K562 (cell line): ENCODE data around the gene ZFAND3. TPM values are rescaled to one million over a fixed set of nuclear protein-coding genes. Genes with fewer than 3 reads are reported as not detected.

ENCODE experiments used
- ATAC-seq: fragments of 200-7000 bp; cut with Tn5 transposase; 3 replicates; pipeline ENCODE4 v1.9.1; 2020; ENCODE audit warnings: moderate library complexity
- BruUV-seq: library from RNA; stranded (reverse); fragments of 400-500 nt; replicated peaks from 2 replicates; lab custom pipeline; 2021; lab: Mats Ljungman, UMichigan
- CTCF ChIA-PET: fragments of 300-600 bp; formaldehyde crosslinking; extraction: SDS; loops from one replicate; lab custom pipeline; 2021; ENCODE audit warnings: low intra/inter-chr PET ratio; lab: Yijun Ruan, JAX
- POLR2A ChIA-PET: fragments of 300-600, 350-650 bp; sonication (Branson Sonifier 250); formaldehyde crosslinking; extraction: SDS; loops from one replicate; lab custom pipeline; 2021; ENCODE audit warnings: antibody characterized with exemption, inconsistent platforms; lab: Yijun Ruan, JAX
- DNase-seq, 4 experiments: peaks; one replicate each; pipeline versions ENCODE4 v3.0.0 to v3.0.0-alpha.2; 2011 to 2018; ENCODE audit warnings: low spot score in 3 of 4, mixed read lengths in 3 of 4; ENCODE audit errors: extremely low read depth in 1 of 4
- FAIRE-seq: peaks from 2 replicates; lab custom pipeline; 2011; peaks lifted over from hg19 to GRCh38; lab: Jason Lieb, UNC
- H2AFZ ChIP-seq: 2 replicates; pipeline ENCODE4 v1.6.0; 2011; ENCODE audit warnings: low read depth, low read length, control low read depth, inconsistent platforms
- H3K27ac ChIP-seq: fragments of 200-600 bp; 3 replicates; pipeline ENCODE4 v1.8.0; 2011; ENCODE audit warnings: low read depth, mild to moderate bottlenecking, control low read depth, inconsistent platforms, low read length, moderate library complexity, mixed read lengths; ENCODE audit errors: extremely low read depth
- H3K27me3 ChIP-seq, 2 experiments: fragments of 300-600 bp in 1 of 2; 2 replicates in 1 of 2; 3 replicates in 1 of 2; pipeline versions ENCODE4 v1.6.0 to v1.8.0; 2011; ENCODE audit warnings: inconsistent platforms in 2 of 2, low read length in 2 of 2, mild to moderate bottlenecking in 1 of 2, mixed read lengths in 1 of 2, moderate library complexity in 1 of 2; ENCODE audit not compliant: control insufficient read depth in 2 of 2, insufficient read depth in 2 of 2
- H3K36me3 ChIP-seq: fragments of 300-600 bp; 3 replicates; pipeline ENCODE4 v1.8.0; 2011; ENCODE audit warnings: mild to moderate bottlenecking, low read length, inconsistent platforms; ENCODE audit not compliant: control insufficient read depth, insufficient read depth
- H3K4me1 ChIP-seq, 2 experiments: fragments of 200-600 bp in 1 of 2; replicated peaks in 1 of 2; 2 replicates in 1 of 2; 3 replicates in 1 of 2; pipeline versions ENCODE4 v1.5.1 to v1.8.0; 2011; ENCODE audit warnings: inconsistent platforms in 2 of 2, low read length in 2 of 2, mild to moderate bottlenecking in 1 of 2, mixed read lengths in 1 of 2, moderate library complexity in 1 of 2; ENCODE audit not compliant: control insufficient read depth in 2 of 2, insufficient read depth in 2 of 2
- H3K4me2 ChIP-seq: 2 replicates; pipeline ENCODE4 v1.6.1; 2011; ENCODE audit warnings: low read length, control low read depth, inconsistent platforms, mixed read lengths; ENCODE audit not compliant: insufficient read depth
- H3K4me3 ChIP-seq: fragments of 200-600 bp; sonication (generic), shearing (Covaris generic); 2 replicates; pipeline ENCODE4 v1.5.1; 2016; ENCODE audit warnings: control low read depth, inconsistent platforms
- H3K79me2 ChIP-seq: fragments of 200-600 bp; 3 replicates; pipeline ENCODE4 v1.8.0; 2011; ENCODE audit warnings: low read length, inconsistent platforms; ENCODE audit not compliant: control insufficient read depth, insufficient read depth
- H3K9ac ChIP-seq, 2 experiments: 2 replicates each; pipeline versions ENCODE4 v1.6.0 to v1.6.1; 2011; ENCODE audit warnings: low read depth in 2 of 2, low read length in 2 of 2, control low read depth in 1 of 2, inconsistent platforms in 1 of 2, mild to moderate bottlenecking in 1 of 2, mixed read lengths in 1 of 2; ENCODE audit not compliant: insufficient read depth in 1 of 2
- H3K9me1 ChIP-seq: one replicate; pipeline ENCODE4 v1.6.0; 2011; ENCODE audit warnings: inconsistent platforms, mild to moderate bottlenecking, low read length, moderate library complexity; ENCODE audit not compliant: control insufficient read depth, insufficient read depth
- H3K9me3 ChIP-seq: replicated peaks from 2 replicates; pipeline ENCODE4 v1.5.1; 2011; ENCODE audit warnings: low read depth, low read length, inconsistent platforms; ENCODE audit not compliant: control insufficient read depth, insufficient read depth
- H4K20me1 ChIP-seq: replicated peaks from 2 replicates; pipeline ENCODE4 v1.6.1; 2011; ENCODE audit warnings: low read length, inconsistent platforms, mixed read lengths; ENCODE audit not compliant: control insufficient read depth, insufficient read depth
- GTF2F1 ChIP-seq: IDR thresholded peaks from 2 replicates; pipeline ENCODE4 v1.6.1; 2011; ENCODE audit warnings: low read depth, low read length, improper control_type of control experiment
- HDAC8 ChIP-seq: fragments of 450-650 bp; IDR thresholded peaks from 2 replicates; pipeline ENCODE4 v1.6.1; 2016; ENCODE audit warnings: mild to moderate bottlenecking, missing genetic modification characterization, moderate library complexity, missing compliant biosample characterization
- HNRNPL ChIP-seq: fragments of 200-400 bp; formaldehyde crosslinking; IDR thresholded peaks from 2 replicates; pipeline ENCODE4 v1.6.1; 2017; ENCODE audit warnings: low read depth, mild to moderate bottlenecking, low read length
- PHF21A ChIP-seq: fragments of 450-650 bp; IDR thresholded peaks from 2 replicates; pipeline ENCODE4 v1.6.1; 2017; ENCODE audit warnings: low read depth, borderline replicate concordance
- POLR2H ChIP-seq: IDR thresholded peaks from 2 replicates; pipeline ENCODE4 v1.6.1; 2016; ENCODE audit warnings: missing genetic modification characterization, low read depth, mild to moderate bottlenecking, control low read depth, missing compliant biosample characterization, moderate library complexity
- RAD21 ChIP-seq, 2 experiments: fragments of 250-450 bp in 1 of 2; fragments of 450-650 bp in 1 of 2; sonication (Bioruptor Pico) in 1 of 2; formaldehyde crosslinking in 1 of 2; IDR thresholded peaks in 1 of 2; conservative IDR thresholded peaks in 1 of 2; 2 replicates each; pipeline versions ENCODE4 v1.4.0 to v1.8.0; 2020 to 2022; ENCODE audit warnings: mild to moderate bottlenecking in 2 of 2, moderate library complexity in 1 of 2
- TCF3 ChIP-seq: sonication (generic); formaldehyde crosslinking; IDR thresholded peaks from 2 replicates; pipeline ENCODE4 v1.4.0; 2020; ENCODE audit warnings: mild to moderate bottlenecking, missing genetic modification reagents
- ZNF76 ChIP-seq: fragments of 250-450 bp; sonication (Bioruptor Pico); IDR thresholded peaks from 2 replicates; pipeline ENCODE4 v1.4.0; 2020; ENCODE audit warnings: mild to moderate bottlenecking, moderate library complexity, borderline replicate concordance
- WGBS: fragments of 100-300 bp; shearing (Covaris generic); methylation state at CpG from one replicate; pipeline ENCODE4 v1.1.6; 2016; ENCODE audit warnings: low coverage, mixed read lengths; ENCODE audit not compliant: insufficient coverage; ENCODE audit errors: missing lambda C conversion rate; 5-methylcytosine and 5-hydroxymethylcytosine counted together
- in situ Hi-C: fragments of 300-500 bp; cut with MboI; formaldehyde crosslinking; loops from 4 replicates; pipeline ENCODE4 v1.15.0; 2018; ENCODE audit warnings: inconsistent platforms, mixed read lengths
- intact Hi-C: fragments of 100-400 bp; cut with micrococcal nuclease; formaldehyde crosslinking; loops from 2 replicates; pipeline ENCODE4 v1.14.2; 2022
- polyA plus RNA-seq, 8 experiments: library from polyadenylated mRNA; depleted of rRNA in 4 of 8; stranded (reverse) in 5 of 8; unstranded in 3 of 8; fragments of >200 nt; fragmentation: Nextera tagmentation in 2 of 8; fragmentation: Illumina TruSeq in 1 of 8; extraction: Ambion mirVana in 2 of 8; extraction: Trizol in 1 of 8; gene quantifications; 2 replicates each; pipeline versions ENCODE4 v1.2.1 to v1.2.3, GENCODE V29; 2011 to 2014; ENCODE audit warnings: inconsistent platforms in 1 of 8, missing spikeins in 1 of 8
- total RNA-seq, 7 experiments: library from RNA; depleted of rRNA in 6 of 7; stranded (reverse); fragments of >200 nt in 6 of 7; fragmentation: Illumina TruSeq in 2 of 7; extraction: Trizol in 2 of 7; gene quantifications; 2 replicates each; pipeline versions ENCODE4 v1.2.1 to v1.2.3, GENCODE V29; 2011 to 2021; ENCODE audit warnings: low replicate concordance in 1 of 7
- TF ChIP-seq, protein P1 (sequence below): sonication (generic); formaldehyde crosslinking; IDR thresholded peaks from 2 replicates; pipeline ENCODE4 v1.8.0; 2022; ENCODE audit warnings: missing genetic modification reagents, mild to moderate bottlenecking, moderate library complexity, borderline replicate concordance
- TF ChIP-seq, protein P2 (sequence below): fragments of 450-650 bp; IDR thresholded peaks from 2 replicates; pipeline ENCODE4 v1.6.1; 2016

ZFAND3 gene
- total and polyA plus RNA-seq, 9 of the 15 experiments (the other 6 are each of a cell fraction or from before 2014, with no cell fraction given), result 0.81 to 26.6 (median 11.8) TPM

DNA sequence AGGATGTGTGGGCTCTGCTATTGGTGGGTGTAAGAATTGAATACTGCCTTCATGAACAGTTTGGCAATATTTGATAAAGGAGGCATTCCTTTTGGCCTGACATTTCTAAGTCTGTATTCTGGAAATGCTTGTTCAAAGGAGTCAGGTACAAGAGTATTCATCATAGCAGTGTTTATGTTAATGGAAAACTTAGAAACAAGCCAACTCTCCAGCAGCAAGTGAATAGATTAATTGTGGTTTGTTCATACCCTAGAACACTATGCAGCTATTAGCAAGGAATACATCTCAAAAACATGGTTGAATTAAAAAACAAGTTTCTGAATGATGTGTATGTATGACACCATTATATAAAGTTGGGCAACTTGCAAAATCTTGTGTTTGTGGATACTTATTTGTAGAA is 195.8 kb downstream of the ZFAND3 start (continued):
- TF ChIP-seq GTF2F1 (no peak), POLR2H (no peak), PHF21A (no peak)
- TF ChIP-seq, all 486 proteins: peak for 0

DNA sequence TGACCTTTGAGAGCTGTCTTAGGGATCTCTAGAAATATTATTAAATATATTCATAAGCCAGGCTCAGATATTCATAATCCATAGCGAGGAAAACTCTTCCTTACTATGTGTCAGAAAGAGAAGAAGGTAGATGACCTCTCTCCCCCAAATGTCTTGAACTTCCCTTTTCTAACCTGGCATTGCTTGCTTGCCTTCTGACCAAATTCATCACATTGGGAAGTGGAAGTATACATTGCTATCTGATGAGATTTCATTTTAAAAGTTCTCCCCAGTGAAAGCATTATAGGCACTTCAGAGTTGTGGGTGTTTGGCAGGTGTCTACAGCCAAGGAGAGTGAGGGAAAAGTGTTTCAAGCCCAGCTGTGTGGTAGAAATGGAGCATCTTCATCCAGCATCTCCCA is 197.3 kb downstream of the ZFAND3 start:
- CTCF ChIA-PET, result no interaction called here
- no peak for FAIRE-seq
- intact Hi-C loops, result loop anchor here (10.0 kb wide), 1 partner anchor 152 kb away; no protein-coding TSS in a partner anchor

DNA sequence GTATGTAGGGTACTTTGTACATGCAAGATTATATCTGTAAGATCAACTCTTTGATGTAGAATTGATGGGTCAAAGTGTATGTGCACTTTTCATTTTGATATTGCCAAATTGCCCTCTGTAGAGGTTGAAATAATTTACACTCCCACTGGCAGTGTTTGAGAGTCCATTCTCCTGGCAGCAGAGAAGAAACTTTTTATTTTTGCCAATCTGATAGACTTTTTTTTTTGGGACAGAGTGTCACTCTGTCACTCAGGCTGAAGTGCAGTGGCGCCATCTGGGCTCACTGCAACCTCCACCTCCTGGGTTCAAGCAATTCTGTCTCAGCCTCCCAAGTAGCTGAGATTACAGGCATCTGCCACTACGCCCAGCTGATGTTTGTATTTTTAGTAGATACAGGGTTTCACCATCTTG is 199.2 kb downstream of the ZFAND3 start:
- ChIA-PET CTCF (no interaction called here), POLR2A (no interaction called here)
- no peak overlapping the region for H3K4me2 ChIP-seq
- H3K9ac ChIP-seq, result no peak overlapping the region
- FAIRE-seq (no peak), DNase-seq (no peak), ATAC-seq (no peak)
- intact Hi-C loops, result loop anchor here (10.0 kb wide), 1 partner anchor 154 kb away; no protein-coding TSS in a partner anchor
- no peaks in the 10 kb centered on the region for H3K9me1 ChIP-seq
- H4K20me1 ChIP-seq, result peaks cover 14% of the 10 kb centered on the region
- no peak overlapping the region for H3K27ac ChIP-seq
- H3K4me1 ChIP-seq, result no peaks in the 10 kb centered on the region; a peak in 1 of 5 replicates
- no peaks in the 10 kb centered on the region for H3K27me3 ChIP-seq
- no peaks in the 10 kb centered on the region for H3K36me3 ChIP-seq
- H3K9me3 ChIP-seq, result no peaks in the 10 kb centered on the region
- TF ChIP-seq, protein P1, sequence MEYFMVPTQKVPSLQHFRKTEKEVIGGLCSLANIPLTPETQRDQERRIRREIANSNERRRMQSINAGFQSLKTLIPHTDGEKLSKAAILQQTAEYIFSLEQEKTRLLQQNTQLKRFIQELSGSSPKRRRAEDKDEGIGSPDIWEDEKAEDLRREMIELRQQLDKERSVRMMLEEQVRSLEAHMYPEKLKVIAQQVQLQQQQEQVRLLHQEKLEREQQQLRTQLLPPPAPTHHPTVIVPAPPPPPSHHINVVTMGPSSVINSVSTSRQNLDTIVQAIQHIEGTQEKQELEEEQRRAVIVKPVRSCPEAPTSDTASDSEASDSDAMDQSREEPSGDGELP, result peak; percentile 22; the same call in 1 of the 2 replicates
- TF ChIP-seq ZNF76 (CRISPR knock-in tag) (no peak), RAD21 (CRISPR knock-in tag; conservative IDR thresholded peaks at IDR 0.05 in 1 of 2, IDR thresholded peaks at IDR 0.05 in 1 of 2) (peak in 1 of 2 experiments; percentile 16; a peak in 2 of 4 replicates), HNRNPL (no peak), HDAC8 (tag) (no peak)
- TF ChIP-seq, protein P2, sequence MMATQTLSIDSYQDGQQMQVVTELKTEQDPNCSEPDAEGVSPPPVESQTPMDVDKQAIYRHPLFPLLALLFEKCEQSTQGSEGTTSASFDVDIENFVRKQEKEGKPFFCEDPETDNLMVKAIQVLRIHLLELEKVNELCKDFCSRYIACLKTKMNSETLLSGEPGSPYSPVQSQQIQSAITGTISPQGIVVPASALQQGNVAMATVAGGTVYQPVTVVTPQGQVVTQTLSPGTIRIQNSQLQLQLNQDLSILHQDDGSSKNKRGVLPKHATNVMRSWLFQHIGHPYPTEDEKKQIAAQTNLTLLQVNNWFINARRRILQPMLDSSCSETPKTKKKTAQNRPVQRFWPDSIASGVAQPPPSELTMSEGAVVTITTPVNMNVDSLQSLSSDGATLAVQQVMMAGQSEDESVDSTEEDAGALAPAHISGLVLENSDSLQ, result peak; percentile 47; the same call in 1 of the 2 replicates
- no peak overlapping the region for H2AFZ ChIP-seq
- in situ Hi-C loops, result loop anchor here (10.0 kb wide), 1 partner anchor 224 kb away; no protein-coding TSS in a partner anchor
- WGBS, result 64% methylated on average over 2 of the region's 2 CpGs
- H3K4me3 ChIP-seq, result no peak overlapping the region
- BruUV-seq, result no TSS peak
- H3K79me2 ChIP-seq, result peaks cover 4% of the 10 kb centered on the region; the same call in 1 of the 3 replicates

More for the DNA sequence above, 197.3 kb downstream of the ZFAND3 start:
- POLR2A ChIA-PET, result no interaction called here
- no peaks in the 10 kb centered on the region for H3K9me1 ChIP-seq
- H3K27ac ChIP-seq, result no peak overlapping the region
- in situ Hi-C loops, result loop anchor here (10.0 kb wide), 1 partner anchor 222 kb away; no protein-coding TSS in a partner anchor
- H3K9ac ChIP-seq, result no peak overlapping the region
- no peaks in the 10 kb centered on the region for H3K36me3 ChIP-seq
- H3K27me3 ChIP-seq, result no peaks in the 10 kb centered on the region
- H3K4me1 ChIP-seq, result no peaks in the 10 kb centered on the region; a peak in 1 of 5 replicates
- no peak overlapping the region for H3K4me2 ChIP-seq
- H2AFZ ChIP-seq, result no peak overlapping the region
- no peak for DNase-seq
- H4K20me1 ChIP-seq, result peaks cover 22% of the 10 kb centered on the region
- no peaks in the 10 kb centered on the region for H3K9me3 ChIP-seq
- no peak for TF ChIP-seq TCF3 (CRISPR knock-in tag)
- peaks cover 4% of the 10 kb centered on the region; the same call in 1 of the 3 replicates for H3K79me2 ChIP-seq
- 54% methylated on average over 1 of the region's 1 CpG for WGBS
- no peak for ATAC-seq
- no TSS peak for BruUV-seq
- no peak overlapping the region for H3K4me3 ChIP-seq
